ENCODE data around the gene NEDD4L. TPM values are rescaled to one million over a fixed set of nuclear protein-coding genes. Genes with fewer than 3 reads are reported as not detected.

Gene NEDD4L
- total RNA-seq, 2 donors from 2014 or later: 5.0 to 7.3 TPM

- H3K27me3 Mint-ChIP-seq (ENCODE audit: low read depth): peaks cover 24% of the 10 kb centered on the region
- H3K4me3 Mint-ChIP-seq: no peak overlapping the region
- no peak for DNase-seq
- H3K4me1 Mint-ChIP-seq (ENCODE audit: low read depth): peaks cover 7% of the 10 kb centered on the region
- no peaks in the 10 kb centered on the region for H3K36me3 Mint-ChIP-seq (ENCODE audit: insufficient read depth in 2 of 2)
- no peak overlapping the region for H3K27ac Mint-ChIP-seq
- H3K9me3 Mint-ChIP-seq: no peaks in the 10 kb centered on the region
- ATAC-seq (replicated peaks in 1 of 2): no peak
Observed at GRCh38 chr18:58106289-58107070, 62.5 kb downstream of the NEDD4L start.

- DNase-seq: no peak
- ATAC-seq (replicated peaks in 1 of 2): no peak
- no peaks in the 10 kb centered on the region for H3K36me3 Mint-ChIP-seq (ENCODE audit: insufficient read depth in 2 of 2)
- no peaks in the 10 kb centered on the region for H3K9me3 Mint-ChIP-seq
- no peak overlapping the region for H3K4me3 Mint-ChIP-seq
- H3K27me3 Mint-ChIP-seq (ENCODE audit: low read depth): peaks cover 15% of the 10 kb centered on the region
- no peak overlapping the region for H3K27ac Mint-ChIP-seq
- peaks cover 8% of the 10 kb centered on the region for H3K4me1 Mint-ChIP-seq (ENCODE audit: low read depth)
Observed at GRCh38 chr18:58109256-58109655, 65.2 kb downstream of the NEDD4L start.

- Mint-ChIP-seq H3K27me3 (ENCODE audit: low read depth) (peaks cover 12% of the 10 kb centered on the region), H3K4me3 (no peak overlapping the region), H3K9me3 (no peaks in the 10 kb centered on the region), H3K4me1 (ENCODE audit: low read depth) (peaks cover 7% of the 10 kb centered on the region), H3K27ac (no peak overlapping the region), H3K36me3 (ENCODE audit: insufficient read depth in 2 of 2) (no peaks in the 10 kb centered on the region)
- DNase-seq: no peak
- ATAC-seq (replicated peaks in 1 of 2): no peak
Observed at GRCh38 chr18:58110398-58110797, 66.4 kb downstream of the NEDD4L start.

GRCh38 chr18:58112174-58112573, 68.1 kb downstream of the NEDD4L start:
- H3K4me3 Mint-ChIP-seq: no peak overlapping the region
- no peaks in the 10 kb centered on the region for H3K9me3 Mint-ChIP-seq
- no peak overlapping the region for H3K27ac Mint-ChIP-seq
- DNase-seq (no peak), ATAC-seq (replicated peaks in 1 of 2) (no peak)
- no peaks in the 10 kb centered on the region for H3K36me3 Mint-ChIP-seq (ENCODE audit: insufficient read depth in 2 of 2)
- H3K4me1 Mint-ChIP-seq (ENCODE audit: low read depth): peaks cover 7% of the 10 kb centered on the region
- peaks cover 12% of the 10 kb centered on the region for H3K27me3 Mint-ChIP-seq (ENCODE audit: low read depth)

GRCh38 chr18:58113337-58113736, 69.3 kb downstream of the NEDD4L start:
- Mint-ChIP-seq H3K36me3 (ENCODE audit: insufficient read depth in 2 of 2) (no peaks in the 10 kb centered on the region), H3K9me3 (no peaks in the 10 kb centered on the region), H3K4me3 (no peak overlapping the region), H3K4me1 (ENCODE audit: low read depth) (peaks cover 7% of the 10 kb centered on the region), H3K27ac (peak overlapping the region; percentile 45), H3K27me3 (ENCODE audit: low read depth) (peaks cover 12% of the 10 kb centered on the region)
- no peak for ATAC-seq (replicated peaks in 1 of 2)
- DNase-seq: no peak

GRCh38 chr18:58114766-58115165, 70.7 kb downstream of the NEDD4L start:
- no peak overlapping the region for H3K27ac Mint-ChIP-seq
- H3K9me3 Mint-ChIP-seq: no peaks in the 10 kb centered on the region
- no peak overlapping the region for H3K4me3 Mint-ChIP-seq
- ATAC-seq (replicated peaks in 1 of 2) (no peak), DNase-seq (no peak)
- peaks cover 7% of the 10 kb centered on the region for H3K4me1 Mint-ChIP-seq (ENCODE audit: low read depth)
- H3K27me3 Mint-ChIP-seq (ENCODE audit: low read depth): peaks cover 8% of the 10 kb centered on the region
- no peaks in the 10 kb centered on the region for H3K36me3 Mint-ChIP-seq (ENCODE audit: insufficient read depth in 2 of 2)

- ATAC-seq (replicated peaks in 1 of 2): no peak
- Mint-ChIP-seq H3K4me1 (ENCODE audit: low read depth) (peaks cover 7% of the 10 kb centered on the region), H3K36me3 (ENCODE audit: insufficient read depth in 2 of 2) (no peaks in the 10 kb centered on the region), H3K27me3 (ENCODE audit: low read depth) (no peaks in the 10 kb centered on the region), H3K9me3 (no peaks in the 10 kb centered on the region), H3K27ac (no peak overlapping the region), H3K4me3 (no peak overlapping the region)
- no peak for DNase-seq
Observed at GRCh38 chr18:58116818-58117217, 72.8 kb downstream of the NEDD4L start.

GRCh38 chr18:58117786-58118403, 73.9 kb downstream of the NEDD4L start:
- Mint-ChIP-seq H3K9me3 (no peaks in the 10 kb centered on the region), H3K27ac (no peak overlapping the region), H3K27me3 (ENCODE audit: low read depth) (no peaks in the 10 kb centered on the region), H3K36me3 (ENCODE audit: insufficient read depth in 2 of 2) (no peaks in the 10 kb centered on the region), H3K4me3 (no peak overlapping the region), H3K4me1 (ENCODE audit: low read depth) (peaks cover 6% of the 10 kb centered on the region)
- ATAC-seq (replicated peaks in 1 of 2) (peak in 1 of 2 donors; percentile 83), DNase-seq (no peak)

- Mint-ChIP-seq H3K36me3 (ENCODE audit: insufficient read depth in 2 of 2) (no peaks in the 10 kb centered on the region), H3K9me3 (no peaks in the 10 kb centered on the region), H3K27me3 (ENCODE audit: low read depth) (no peaks in the 10 kb centered on the region), H3K4me3 (no peak overlapping the region), H3K27ac (no peak overlapping the region), H3K4me1 (ENCODE audit: low read depth) (no peaks in the 10 kb centered on the region)
- no peak for ATAC-seq (replicated peaks in 1 of 2)
- DNase-seq: no peak
Observed at GRCh38 chr18:58118536-58118935, 74.5 kb downstream of the NEDD4L start.

- no peak overlapping the region for H3K27ac Mint-ChIP-seq
- no peak overlapping the region for H3K4me3 Mint-ChIP-seq
- no peaks in the 10 kb centered on the region for H3K27me3 Mint-ChIP-seq (ENCODE audit: low read depth)
- no peaks in the 10 kb centered on the region for H3K9me3 Mint-ChIP-seq
- ATAC-seq (replicated peaks in 1 of 2): no peak
- no peak for DNase-seq
- no peaks in the 10 kb centered on the region for H3K4me1 Mint-ChIP-seq (ENCODE audit: low read depth)
- no peaks in the 10 kb centered on the region for H3K36me3 Mint-ChIP-seq (ENCODE audit: insufficient read depth in 2 of 2)
Observed at GRCh38 chr18:58119819-58120218, 75.8 kb downstream of the NEDD4L start.

- H3K9me3 Mint-ChIP-seq: no peaks in the 10 kb centered on the region
- no peaks in the 10 kb centered on the region for H3K4me1 Mint-ChIP-seq (ENCODE audit: low read depth)
- H3K27me3 Mint-ChIP-seq (ENCODE audit: low read depth): no peaks in the 10 kb centered on the region
- DNase-seq (no peak), ATAC-seq (replicated peaks in 1 of 2) (no peak)
- no peak overlapping the region for H3K27ac Mint-ChIP-seq
- no peak overlapping the region for H3K4me3 Mint-ChIP-seq
- H3K36me3 Mint-ChIP-seq (ENCODE audit: insufficient read depth in 2 of 2): no peaks in the 10 kb centered on the region
Observed at GRCh38 chr18:58124475-58124874, 80.4 kb downstream of the NEDD4L start.

- no peak overlapping the region for H3K27ac Mint-ChIP-seq
- no peaks in the 10 kb centered on the region for H3K36me3 Mint-ChIP-seq (ENCODE audit: insufficient read depth in 2 of 2)
- no peak for ATAC-seq (replicated peaks in 1 of 2)
Observed at GRCh38 chr18:58125183-58125582, 81.2 kb downstream of the NEDD4L start.

GRCh38 chr18:58125756-58126155, 81.7 kb downstream of the NEDD4L start:
- Mint-ChIP-seq H3K36me3 (ENCODE audit: insufficient read depth in 2 of 2) (no peaks in the 10 kb centered on the region), H3K27ac (no peak overlapping the region), H3K27me3 (ENCODE audit: low read depth) (no peaks in the 10 kb centered on the region), H3K4me3 (no peak overlapping the region), H3K9me3 (no peaks in the 10 kb centered on the region), H3K4me1 (ENCODE audit: low read depth) (no peaks in the 10 kb centered on the region)
- DNase-seq (no peak), ATAC-seq (replicated peaks in 1 of 2) (no peak)

More at GRCh38 chr18:58125183-58125582, 81.2 kb downstream of the NEDD4L start:
- H3K27me3 Mint-ChIP-seq (ENCODE audit: low read depth): no peaks in the 10 kb centered on the region
- no peak overlapping the region for H3K4me3 Mint-ChIP-seq
- no peak for DNase-seq
- no peaks in the 10 kb centered on the region for H3K9me3 Mint-ChIP-seq
- H3K4me1 Mint-ChIP-seq (ENCODE audit: low read depth): no peaks in the 10 kb centered on the region

Measured in activated T-cell treated with anti-CD3 and anti-CD28 coated beads, Interleukin-2, amount 50 U/mL, for 72 hours (primary cell).